NK-92 (cell line): Measurements from ENCODE around the gene ARMC12.
"Not testable (repeated sequence)": the region's sequence is repeated elsewhere in the genome, so short reads cannot be mapped to it uniquely, and the experiment has no call there.

Source experiments
- DNase-seq: peaks from one replicate; lab custom pipeline; 2025; ENCODE audit not compliant: unreplicated experiment; lab: John Stamatoyannopoulos, UW

The ARMC12 gene

GRCh38 chr6:35734319-35734718 is 2.5 kb upstream of the ARMC12 start:
- DNase-seq: not testable (repeated sequence)

- DNase-seq: no peak
Measured at GRCh38 chr6:35735452-35735851, 1.4 kb upstream of the ARMC12 start.

- peak; percentile 35 for DNase-seq
Measured at GRCh38 chr6:35736253-35736894, 458 bp upstream of the ARMC12 start.

GRCh38 chr6:35737413-35738211 is 780 bp downstream of the ARMC12 start:
- no peak for DNase-seq

- DNase-seq: no peak
Measured at GRCh38 chr6:35739645-35740524, 3.1 kb downstream of the ARMC12 start.

GRCh38 chr6:35742842-35743241 is 6.0 kb downstream of the ARMC12 start:
- DNase-seq: no peak

- no peak for DNase-seq
Measured at GRCh38 chr6:35745509-35745908, 8.7 kb downstream of the ARMC12 start.

- DNase-seq: no peak
Measured at GRCh38 chr6:35746516-35746915, 9.7 kb downstream of the ARMC12 start.

GRCh38 chr6:35747877-35748276 is 11.0 kb downstream of the ARMC12 start:
- no peak for DNase-seq

- no peak for DNase-seq
Measured at GRCh38 chr6:35750557-35750956, 13.7 kb downstream of the ARMC12 start.

GRCh38 chr6:35751594-35751993 is 14.8 kb downstream of the ARMC12 start:
- no peak for DNase-seq

- DNase-seq: no peak
Measured at GRCh38 chr6:35752330-35752729, 15.5 kb downstream of the ARMC12 start.

GRCh38 chr6:35754452-35755277 is 17.8 kb downstream of the ARMC12 start:
- DNase-seq: no peak

GRCh38 chr6:35755278-35755924 is 18.6 kb downstream of the ARMC12 start:
- no peak for DNase-seq

GRCh38 chr6:35757456-35758123 is 20.8 kb downstream of the ARMC12 start:
- no peak for DNase-seq

GRCh38 chr6:35759426-35759825 is 22.6 kb downstream of the ARMC12 start:
- no peak for DNase-seq

- DNase-seq: no peak
Measured at GRCh38 chr6:35765739-35766138, 28.9 kb downstream of the ARMC12 start.

- no peak for DNase-seq
Measured at GRCh38 chr6:35769211-35769610, 32.4 kb downstream of the ARMC12 start.

GRCh38 chr6:35771343-35771627 is 34.5 kb downstream of the ARMC12 start:
- no peak for DNase-seq
